Mesothelial cell of epicardium (in vitro differentiated cells): Measurements from ENCODE around the gene ZDHHC17. TPM values are rescaled to one million over a fixed set of nuclear protein-coding genes. Genes with fewer than 3 reads are reported as not detected.

Experiments
- DNase-seq, 2 experiments: peaks; one replicate each; pipeline ENCODE4 v3.0.0; 2021; ENCODE audit warnings: low spot score in 2 of 2; ENCODE audit not compliant: unreplicated experiment in 2 of 2
- H3K27ac Mint-ChIP-seq: 2 replicates; pipeline ENCODE4 v1.8.0; 2021; ENCODE audit warnings: mixed read lengths
- H3K27me3 Mint-ChIP-seq: 2 replicates; pipeline ENCODE4 v1.8.0; 2021; ENCODE audit warnings: low read depth, mixed read lengths
- H3K36me3 Mint-ChIP-seq: 2 replicates; pipeline ENCODE4 v1.8.0; 2021; ENCODE audit warnings: mixed read lengths
- H3K4me1 Mint-ChIP-seq: 2 replicates; pipeline ENCODE4 v1.8.0; 2021; ENCODE audit warnings: mixed read lengths
- H3K4me3 Mint-ChIP-seq: 2 replicates; pipeline ENCODE4 v1.8.0; 2021; ENCODE audit warnings: mild to moderate bottlenecking, moderate library complexity, mixed read lengths
- H3K9me3 Mint-ChIP-seq: 2 replicates; pipeline ENCODE4 v1.8.0; 2021; ENCODE audit warnings: mixed read lengths
- total RNA-seq: library from RNA; stranded (reverse); gene quantifications from 3 replicates; pipeline ENCODE4 v1.2.1, GENCODE V29; 2021
- TF ChIP-seq, protein P1 (sequence below): fragments of 200-600 bp; sonication (generic); IDR thresholded peaks from one replicate; pipeline ENCODE4 v1.5.0; 2021; ENCODE audit warnings: antibody characterized with exemption; ENCODE audit not compliant: unreplicated experiment

The ZDHHC17 gene
- total RNA-seq, 1 donor from 2014 or later = 61.7 TPM

GRCh38 chr12:76790564-76791552 lies 26.9 kb downstream of the ZDHHC17 start:
- peaks cover 9% of the 10 kb centered on the region for H3K4me1 Mint-ChIP-seq
- no peak overlapping the region for H3K4me3 Mint-ChIP-seq
- DNase-seq = no peak
- H3K36me3 Mint-ChIP-seq = peaks cover 15% of the 10 kb centered on the region
- no peaks in the 10 kb centered on the region for H3K27me3 Mint-ChIP-seq
- peaks cover 13% of the 10 kb centered on the region for H3K9me3 Mint-ChIP-seq
- TF ChIP-seq, protein P1, sequence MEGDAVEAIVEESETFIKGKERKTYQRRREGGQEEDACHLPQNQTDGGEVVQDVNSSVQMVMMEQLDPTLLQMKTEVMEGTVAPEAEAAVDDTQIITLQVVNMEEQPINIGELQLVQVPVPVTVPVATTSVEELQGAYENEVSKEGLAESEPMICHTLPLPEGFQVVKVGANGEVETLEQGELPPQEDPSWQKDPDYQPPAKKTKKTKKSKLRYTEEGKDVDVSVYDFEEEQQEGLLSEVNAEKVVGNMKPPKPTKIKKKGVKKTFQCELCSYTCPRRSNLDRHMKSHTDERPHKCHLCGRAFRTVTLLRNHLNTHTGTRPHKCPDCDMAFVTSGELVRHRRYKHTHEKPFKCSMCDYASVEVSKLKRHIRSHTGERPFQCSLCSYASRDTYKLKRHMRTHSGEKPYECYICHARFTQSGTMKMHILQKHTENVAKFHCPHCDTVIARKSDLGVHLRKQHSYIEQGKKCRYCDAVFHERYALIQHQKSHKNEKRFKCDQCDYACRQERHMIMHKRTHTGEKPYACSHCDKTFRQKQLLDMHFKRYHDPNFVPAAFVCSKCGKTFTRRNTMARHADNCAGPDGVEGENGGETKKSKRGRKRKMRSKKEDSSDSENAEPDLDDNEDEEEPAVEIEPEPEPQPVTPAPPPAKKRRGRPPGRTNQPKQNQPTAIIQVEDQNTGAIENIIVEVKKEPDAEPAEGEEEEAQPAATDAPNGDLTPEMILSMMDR = peak; percentile 72
- peak overlapping the region; percentile 6 for H3K27ac Mint-ChIP-seq

DNA sequence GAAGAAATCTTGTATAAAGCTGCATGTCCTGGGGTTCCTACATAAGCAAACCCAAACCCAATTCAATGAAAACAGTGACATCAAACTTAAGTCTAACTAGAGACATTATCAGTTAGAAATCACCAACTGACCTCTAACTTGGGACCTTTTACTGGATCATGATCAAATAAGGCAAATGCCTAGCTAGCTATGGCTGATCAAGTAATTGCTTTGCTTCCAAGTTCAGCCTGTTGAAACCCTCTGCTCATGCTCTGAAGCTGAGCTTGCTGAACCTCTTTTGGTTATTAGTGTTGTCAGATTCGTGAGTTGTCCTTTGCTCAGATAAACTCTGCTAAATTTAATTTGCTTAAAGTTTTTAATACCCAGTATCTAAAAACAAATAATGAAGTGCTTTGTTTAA lies 28.9 kb downstream of the ZDHHC17 start:
- Mint-ChIP-seq H3K27ac (no peak overlapping the region), H3K9me3 (no peaks in the 10 kb centered on the region), H3K27me3 (no peaks in the 10 kb centered on the region), H3K36me3 (peaks cover 4% of the 10 kb centered on the region), H3K4me3 (no peak overlapping the region), H3K4me1 (peaks cover 9% of the 10 kb centered on the region)
- TF ChIP-seq, protein P1 = no peak
- no peak for DNase-seq

- peaks cover 50% of the 10 kb centered on the region for H3K36me3 Mint-ChIP-seq
- H3K4me1 Mint-ChIP-seq = no peaks in the 10 kb centered on the region
- no peak for DNase-seq
- TF ChIP-seq, protein P1 = no peak
- peaks cover 34% of the 10 kb centered on the region for H3K9me3 Mint-ChIP-seq
- H3K27ac Mint-ChIP-seq = no peak overlapping the region
- H3K27me3 Mint-ChIP-seq = no peaks in the 10 kb centered on the region
- no peak overlapping the region for H3K4me3 Mint-ChIP-seq
These were observed 34.9 kb downstream of the ZDHHC17 start for GRCh38 chr12:76798864-76799263.

- H3K4me3 Mint-ChIP-seq = no peak overlapping the region
- no peak for DNase-seq
- peak overlapping the region; percentile 56 for H3K27ac Mint-ChIP-seq
- peaks cover 55% of the 10 kb centered on the region for H3K36me3 Mint-ChIP-seq
- peaks cover 34% of the 10 kb centered on the region for H3K9me3 Mint-ChIP-seq
- H3K27me3 Mint-ChIP-seq = no peaks in the 10 kb centered on the region
- TF ChIP-seq, protein P1 = no peak
- no peaks in the 10 kb centered on the region for H3K4me1 Mint-ChIP-seq
These were observed 35.4 kb downstream of the ZDHHC17 start for GRCh38 chr12:76799362-76799761.

GRCh38 chr12:76802060-76802459 lies 38.1 kb downstream of the ZDHHC17 start:
- H3K36me3 Mint-ChIP-seq = peaks cover 63% of the 10 kb centered on the region

More at GRCh38 chr12:76802060-76802459, 38.1 kb downstream of the ZDHHC17 start:
- TF ChIP-seq, protein P1 = no peak
- Mint-ChIP-seq H3K4me3 (no peak overlapping the region), H3K9me3 (peaks cover 34% of the 10 kb centered on the region), H3K27ac (no peak overlapping the region), H3K27me3 (no peaks in the 10 kb centered on the region), H3K4me1 (no peaks in the 10 kb centered on the region)
- DNase-seq = no peak
